ENCODE results near the gene MAGT1.
A peak's percentile ranks its signal among the peaks of the same experiment; 100 is the strongest.
"Not testable (repeated sequence)": the region's sequence is repeated elsewhere in the genome, so short reads cannot be mapped to it uniquely, and the experiment has no call there.

MAGT1 gene

DNA sequence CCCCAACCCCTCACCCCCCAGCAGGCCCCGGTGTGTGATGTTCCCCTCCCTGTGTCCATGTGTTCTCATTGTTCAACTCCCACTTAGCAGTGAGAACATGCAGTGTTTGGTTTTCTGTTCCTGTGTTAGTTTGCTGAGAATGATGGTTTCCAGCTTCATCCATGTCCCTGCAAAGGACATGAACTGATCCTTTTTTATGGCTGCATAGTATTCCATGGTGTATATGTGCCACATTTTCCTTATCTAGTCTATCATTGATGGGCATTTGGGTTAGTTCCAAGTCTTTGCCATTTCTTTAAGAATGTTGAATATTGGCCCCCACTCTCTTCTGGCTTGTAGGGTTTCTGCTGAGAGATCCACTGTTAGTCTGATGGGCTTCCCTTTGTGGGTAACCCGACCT is 73.2 kb downstream of the MAGT1 start:
- not testable (repeated sequence) for DNase-seq

DNA sequence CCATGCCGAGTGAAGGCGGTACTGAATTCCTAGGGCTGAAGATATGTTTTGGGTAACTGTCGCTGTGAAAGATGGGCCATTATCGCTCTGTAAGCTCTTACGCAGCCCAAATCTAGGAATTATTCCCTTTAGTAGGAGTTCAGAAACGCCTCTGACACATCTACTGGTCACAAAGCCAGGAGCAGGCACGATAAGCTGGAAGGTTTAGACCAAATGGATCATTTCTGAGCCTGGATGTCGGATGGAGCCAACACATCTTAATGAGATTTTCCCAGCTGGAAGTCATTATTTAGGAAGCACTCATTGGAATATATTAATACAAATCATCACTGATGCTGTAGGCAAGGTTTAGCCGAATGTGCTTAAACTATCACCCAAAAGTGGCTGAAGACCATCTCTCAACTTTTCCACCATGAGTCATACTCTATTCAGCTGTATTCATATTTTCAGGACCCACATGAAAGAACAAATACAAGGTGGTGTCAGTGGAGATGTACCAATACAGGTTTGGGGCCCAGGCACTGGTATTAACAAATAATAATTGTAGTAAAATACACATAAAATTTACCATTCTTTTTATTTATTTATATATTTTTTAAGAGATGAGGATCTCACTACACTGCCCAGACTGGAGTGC is 75.0 kb downstream of the MAGT1 start:
- no peak for DNase-seq

DNA sequence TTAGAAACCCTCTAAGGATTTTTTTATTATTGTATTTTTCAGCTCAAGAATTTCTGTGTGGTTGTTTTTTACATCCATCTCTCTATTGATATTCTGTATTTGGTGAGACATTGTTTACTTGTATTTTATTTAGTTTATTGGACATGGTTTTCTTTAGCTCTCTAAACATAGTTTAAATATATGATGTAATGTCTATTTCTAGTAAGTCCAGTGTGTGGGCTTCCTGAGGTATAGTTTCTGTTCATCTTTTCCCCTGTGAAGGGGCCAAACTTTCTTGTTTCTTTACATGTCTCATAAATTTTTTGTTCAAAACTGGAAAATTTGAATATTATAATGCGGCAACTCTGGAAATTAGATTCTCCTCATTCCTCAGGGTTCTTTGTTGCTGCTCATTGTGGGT is 81.0 kb downstream of the MAGT1 start:
- no peak for DNase-seq

DNA sequence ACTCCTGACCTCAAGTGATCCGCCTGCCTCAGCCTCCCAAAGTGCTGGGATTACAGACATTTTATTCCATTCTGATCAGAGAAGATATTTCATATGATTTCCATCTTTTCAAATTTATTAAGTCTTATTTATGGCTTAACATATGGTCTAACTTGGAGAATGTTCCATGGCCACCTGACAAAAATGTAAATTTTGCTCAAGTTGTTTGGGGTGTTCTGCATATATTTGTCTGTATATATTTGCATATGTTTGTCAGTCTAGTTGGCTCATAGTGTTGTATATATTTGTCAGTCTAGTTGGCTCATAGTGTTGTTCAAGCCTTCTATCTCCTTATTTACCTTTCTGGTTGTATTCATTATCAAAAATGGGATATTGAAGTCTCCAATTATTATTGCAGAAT is 93.0 kb downstream of the MAGT1 start:
- DNase-seq: no peak

DNA sequence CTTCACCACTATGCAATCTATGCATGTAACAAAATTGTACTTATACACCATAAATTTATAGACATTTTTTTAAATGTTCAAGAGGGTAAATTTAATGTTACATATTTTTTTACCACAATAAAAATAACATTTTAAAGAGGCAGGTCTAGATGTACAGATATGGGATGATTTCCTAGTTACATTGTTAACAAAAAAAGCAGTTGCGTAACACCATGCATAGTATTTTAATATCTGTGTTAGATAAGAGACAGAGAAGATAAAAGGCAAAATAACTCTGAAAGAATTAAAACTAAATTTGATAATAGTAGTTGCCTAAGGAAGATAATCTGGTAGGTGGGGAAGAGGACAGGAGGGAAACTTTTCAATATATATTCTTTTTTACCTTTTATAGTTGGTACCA is 100.1 kb downstream of the MAGT1 start:
- DNase-seq: no peak

DNA sequence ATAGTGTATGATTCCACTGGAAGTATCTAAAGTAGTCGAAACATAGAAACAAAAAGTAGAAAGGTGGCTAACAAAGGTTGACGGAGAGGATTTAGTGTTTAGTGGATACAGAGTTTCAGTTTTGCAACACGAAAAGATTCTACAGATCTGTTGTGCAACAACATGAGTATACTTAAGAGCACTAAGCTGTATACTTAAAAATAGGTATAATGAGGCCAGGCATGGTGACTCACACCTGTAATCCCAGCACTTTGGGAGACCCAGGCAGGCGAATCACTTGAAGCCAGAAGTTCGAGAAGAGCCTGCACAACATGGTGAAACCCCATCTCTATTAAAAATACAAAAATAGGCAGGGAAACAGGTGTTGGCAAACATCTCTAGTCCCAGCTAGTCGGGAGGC is 101.3 kb downstream of the MAGT1 start:
- no peak for DNase-seq

DNA sequence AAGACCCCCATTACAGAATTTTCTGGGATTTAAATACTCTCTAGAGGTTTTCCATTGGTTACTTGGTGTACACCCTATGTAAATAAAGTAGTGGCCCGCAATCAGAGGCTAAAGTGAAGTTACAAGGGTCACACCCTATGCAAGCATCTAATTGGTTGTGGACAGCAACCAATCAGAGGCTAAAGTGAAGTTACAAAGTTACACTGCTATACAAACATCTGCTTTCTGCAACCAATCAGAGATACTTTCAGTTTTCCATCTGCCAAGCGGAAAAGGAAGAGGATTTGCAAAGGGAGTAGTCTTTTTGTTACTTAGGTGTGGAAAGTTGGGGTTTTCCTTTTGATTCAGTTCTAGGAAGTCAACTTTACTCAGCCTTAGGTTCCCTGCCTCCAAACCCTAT is 107.2 kb downstream of the MAGT1 start:
- DNase-seq: peak; percentile 72

DNA sequence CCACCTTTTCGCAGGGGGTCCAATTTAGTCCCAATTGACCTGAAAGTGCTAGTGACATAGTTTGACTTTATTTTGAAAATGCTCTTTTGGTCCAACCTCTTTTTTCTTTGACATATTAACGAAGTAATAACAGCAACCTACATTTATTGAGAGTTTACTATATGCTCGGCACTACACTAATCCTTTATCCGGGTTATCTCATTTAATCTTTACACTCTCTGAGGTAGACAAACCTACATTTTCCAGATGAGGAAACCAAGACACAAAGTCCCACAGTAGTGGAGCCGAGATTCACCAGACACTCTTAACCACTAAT is 108.9 kb downstream of the MAGT1 start:
- no peak for DNase-seq

DNA sequence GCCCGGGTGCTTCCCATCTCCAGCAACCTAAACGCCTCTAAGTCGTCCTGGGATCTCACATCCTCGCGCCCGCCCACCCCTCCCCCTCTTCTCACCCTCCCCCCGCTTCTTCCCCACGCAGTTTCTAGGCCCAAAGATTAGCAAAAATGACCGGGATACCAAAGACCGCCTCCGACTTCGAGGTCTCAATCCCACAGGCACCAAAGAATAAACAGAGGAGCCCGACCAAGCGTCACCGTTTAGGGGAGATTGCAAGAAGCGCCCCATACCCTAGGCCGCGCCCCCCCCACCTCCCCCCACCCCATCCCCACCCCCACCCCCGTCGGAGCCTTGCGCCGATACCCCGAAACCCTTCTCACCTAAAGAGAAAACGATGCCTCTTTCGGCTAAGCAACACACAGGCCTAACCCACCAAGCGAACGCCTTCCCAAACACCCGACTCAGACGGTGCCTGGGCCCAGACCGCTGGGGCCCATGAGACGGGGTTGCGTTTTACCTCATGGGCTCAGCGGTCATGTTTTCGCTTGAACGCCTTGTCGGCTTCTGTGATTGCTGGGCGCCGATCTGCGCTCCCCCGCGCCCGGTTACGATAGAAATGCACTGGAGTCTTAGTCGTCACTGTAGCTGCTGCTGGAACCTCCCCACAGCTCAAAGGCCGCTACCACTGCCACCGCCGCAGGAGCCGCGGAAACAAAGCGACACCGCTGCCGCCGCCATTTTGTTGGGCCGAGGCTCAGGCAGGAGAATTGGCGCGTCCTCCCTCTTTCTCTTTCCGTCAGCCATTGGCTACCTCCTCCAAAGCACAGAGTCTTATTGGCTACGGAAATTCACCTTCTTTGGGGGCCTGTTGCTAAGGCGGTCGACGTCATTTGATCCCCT is 109.5 kb downstream of the MAGT1 start, which contains the start of gene ATRX:
Gene ATRX, minus strand, starts transcription at position 731 of the 879 bp plus-strand sequence. Its CDS starts 215 bp downstream, at position 516.
- DNase-seq: peak; percentile 65

DNA sequence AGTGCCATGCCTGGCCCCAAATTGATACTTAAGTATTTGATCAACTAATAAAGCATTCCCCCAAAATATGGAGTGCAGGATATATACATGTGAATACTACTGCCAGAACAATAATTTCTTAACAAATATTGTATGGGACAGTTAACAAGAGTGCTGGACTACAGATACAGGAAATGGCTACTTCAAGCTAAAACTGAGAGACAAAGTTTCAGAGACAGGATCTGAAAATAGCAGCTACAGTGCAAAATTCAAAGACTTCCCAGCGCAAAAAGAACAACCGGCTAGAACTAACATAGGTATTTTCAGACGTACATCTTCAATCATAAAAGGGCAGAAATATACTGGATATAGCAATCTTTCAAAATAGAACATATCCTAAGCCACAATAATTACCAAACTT is 115.5 kb downstream of the MAGT1 start:
- no peak for DNase-seq

DNA sequence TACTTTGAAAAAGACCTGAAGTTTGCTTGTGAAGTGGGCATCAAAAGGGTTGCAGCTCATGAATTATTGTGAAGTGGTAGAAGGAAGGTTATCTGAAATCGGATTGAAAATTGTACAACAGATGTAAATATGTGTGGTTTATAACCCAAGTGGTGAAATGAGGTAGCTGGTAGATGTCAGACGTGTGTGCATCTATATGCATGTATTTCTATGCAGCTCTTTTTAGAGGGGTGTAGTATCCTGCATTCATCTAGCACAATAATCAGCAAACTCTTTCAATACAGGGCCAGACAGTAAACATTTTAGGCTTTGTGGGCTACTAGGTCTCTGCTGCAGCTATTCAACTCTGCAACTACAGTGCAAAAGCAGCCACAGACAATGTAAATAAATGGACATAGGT is 118.6 kb downstream of the MAGT1 start:
- no peak for DNase-seq
